Measurements from ENCODE around the gene CEL.

GRCh38 chr9:133120501-133121197 is 58.9 kb downstream of the CEL start:
- no peak for TF ChIP-seq CTCF (conservative IDR thresholded peaks at IDR 0.05; ENCODE audit: low read length)
- no peak for TF ChIP-seq EZH2phosphoT487 (IDR thresholded peaks at IDR 0.05; ENCODE audit: borderline replicate concordance, low read depth, low read length)
